DND-41 (cell line): Measurements from ENCODE around the gene WDR7.

Experiments
- ATAC-seq: fragments of 200-7000 bp; cut with Tn5 transposase; 3 replicates; pipeline ENCODE4 v1.9.1; 2021; ENCODE audit warnings: low read depth; ENCODE audit not compliant: insufficient read depth
- DNase-seq: peaks from one replicate; pipeline ENCODE4 v3.0.0-alpha.2; 2020
- H2AFZ ChIP-seq: 2 replicates; pipeline ENCODE4 v1.6.0; 2012; ENCODE audit warnings: low read depth, low read length
- H3K27ac ChIP-seq: 2 replicates; pipeline ENCODE4 v1.5.1; 2012; ENCODE audit warnings: low read length, inconsistent platforms
- H3K27me3 ChIP-seq: fragments of 200-600 bp; sonication (generic); 2 replicates; pipeline ENCODE4 v1.6.0; 2012; ENCODE audit warnings: low read length, mild to moderate bottlenecking, inconsistent platforms; ENCODE audit not compliant: insufficient read depth, poor library complexity
- H3K36me3 ChIP-seq: 2 replicates; pipeline ENCODE4 v1.5.1; 2012; ENCODE audit warnings: low read length, inconsistent platforms; ENCODE audit not compliant: insufficient read depth
- H3K4me1 ChIP-seq: 2 replicates; pipeline ENCODE4 v1.5.1; 2012; ENCODE audit warnings: mild to moderate bottlenecking, low read length; ENCODE audit not compliant: insufficient read depth
- H3K4me2 ChIP-seq: 2 replicates; pipeline ENCODE4 v1.6.0; 2012; ENCODE audit warnings: mild to moderate bottlenecking, moderate library complexity, low read length, inconsistent platforms; ENCODE audit not compliant: insufficient read depth
- H3K4me3 ChIP-seq, 2 experiments: fragments of 200-600 bp in 1 of 2; shearing (Covaris generic) in 1 of 2; 2 replicates each; pipeline ENCODE4 v1.5.1; 2012 to 2016; ENCODE audit warnings: inconsistent platforms in 2 of 2, low read length in 2 of 2, mild to moderate bottlenecking in 2 of 2, low read depth in 1 of 2, moderate library complexity in 1 of 2
- H3K79me2 ChIP-seq: 2 replicates; pipeline ENCODE4 v1.6.0; 2012; ENCODE audit warnings: low read length, inconsistent platforms; ENCODE audit not compliant: insufficient read depth
- H3K9ac ChIP-seq: 2 replicates; pipeline ENCODE4 v1.6.0; 2012; ENCODE audit warnings: low read depth, mild to moderate bottlenecking, inconsistent platforms, low read length, moderate library complexity
- H3K9me3 ChIP-seq: 2 replicates; pipeline ENCODE4 v1.5.1; 2012; ENCODE audit warnings: low read length, moderate library complexity, mild to moderate bottlenecking, inconsistent platforms; ENCODE audit not compliant: insufficient read depth, severe bottlenecking
- H4K20me1 ChIP-seq: 2 replicates; pipeline ENCODE4 v1.6.0; 2012; ENCODE audit warnings: low read length; ENCODE audit not compliant: insufficient read depth
- EZH2 ChIP-seq: IDR thresholded peaks from 3 replicates; pipeline ENCODE4 v1.6.1; 2012; ENCODE audit warnings: borderline replicate concordance, low read depth, mild to moderate bottlenecking, moderate library complexity, low read length, inconsistent platforms; ENCODE audit not compliant: severe bottlenecking
- TF ChIP-seq, protein P1 (sequence below): IDR thresholded peaks from 2 replicates; pipeline ENCODE4 v1.5.1; 2012; ENCODE audit warnings: borderline replicate concordance, low read length, moderate library complexity, mild to moderate bottlenecking; ENCODE audit not compliant: poor library complexity, severe bottlenecking; ENCODE audit errors: extremely low read depth

The WDR7 gene

DNA sequence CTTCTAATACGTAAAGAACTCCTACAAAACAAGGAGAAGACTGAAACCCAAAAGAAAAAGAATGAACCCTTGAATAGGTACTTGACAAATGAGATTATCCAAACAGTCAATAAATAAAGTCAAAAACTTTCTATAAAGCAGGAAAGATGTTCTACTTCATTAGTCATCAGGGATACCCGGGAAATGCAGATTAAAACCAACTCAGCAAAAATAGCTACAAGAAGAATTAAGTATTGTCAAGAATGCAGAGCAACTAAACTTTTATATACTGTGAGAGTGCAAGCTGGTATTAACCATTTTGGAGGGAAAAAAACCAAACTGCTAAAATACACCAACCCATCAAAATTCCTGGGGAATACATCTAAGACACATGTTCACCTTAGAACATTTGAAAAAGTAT, 23.2 kb upstream of the WDR7 start:
- TF ChIP-seq, protein P1, sequence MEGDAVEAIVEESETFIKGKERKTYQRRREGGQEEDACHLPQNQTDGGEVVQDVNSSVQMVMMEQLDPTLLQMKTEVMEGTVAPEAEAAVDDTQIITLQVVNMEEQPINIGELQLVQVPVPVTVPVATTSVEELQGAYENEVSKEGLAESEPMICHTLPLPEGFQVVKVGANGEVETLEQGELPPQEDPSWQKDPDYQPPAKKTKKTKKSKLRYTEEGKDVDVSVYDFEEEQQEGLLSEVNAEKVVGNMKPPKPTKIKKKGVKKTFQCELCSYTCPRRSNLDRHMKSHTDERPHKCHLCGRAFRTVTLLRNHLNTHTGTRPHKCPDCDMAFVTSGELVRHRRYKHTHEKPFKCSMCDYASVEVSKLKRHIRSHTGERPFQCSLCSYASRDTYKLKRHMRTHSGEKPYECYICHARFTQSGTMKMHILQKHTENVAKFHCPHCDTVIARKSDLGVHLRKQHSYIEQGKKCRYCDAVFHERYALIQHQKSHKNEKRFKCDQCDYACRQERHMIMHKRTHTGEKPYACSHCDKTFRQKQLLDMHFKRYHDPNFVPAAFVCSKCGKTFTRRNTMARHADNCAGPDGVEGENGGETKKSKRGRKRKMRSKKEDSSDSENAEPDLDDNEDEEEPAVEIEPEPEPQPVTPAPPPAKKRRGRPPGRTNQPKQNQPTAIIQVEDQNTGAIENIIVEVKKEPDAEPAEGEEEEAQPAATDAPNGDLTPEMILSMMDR, result no peak
- TF ChIP-seq EZH2, result no peak
- Histone ChIP-seq H3K4me3 (no peak overlapping the region), H4K20me1 (peaks cover 66% of the 10 kb centered on the region), H3K27me3 (no peaks in the 10 kb centered on the region), H3K9me3 (no peaks in the 10 kb centered on the region), H3K9ac (no peak overlapping the region), H3K4me2 (no peak overlapping the region), H3K4me1 (peaks cover 3% of the 10 kb centered on the region; the same call in 1 of the 2 replicates), H3K36me3 (peaks cover 46% of the 10 kb centered on the region), H2AFZ (no peak overlapping the region), H3K27ac (no peak overlapping the region), H3K79me2 (peaks cover 93% of the 10 kb centered on the region)
- DNase-seq, result no peak
- ATAC-seq, result no peak

- no peak for TF ChIP-seq EZH2
- TF ChIP-seq, protein P1, result no peak
- no peak overlapping the region for H3K9ac ChIP-seq
- H2AFZ ChIP-seq, result no peak overlapping the region
- peaks cover 100% of the 10 kb centered on the region for H3K79me2 ChIP-seq
- no peak overlapping the region for H3K4me2 ChIP-seq
- H3K4me3 ChIP-seq, result no peak overlapping the region
- no peak overlapping the region for H3K27ac ChIP-seq
- H4K20me1 ChIP-seq, result peaks cover 71% of the 10 kb centered on the region
- ATAC-seq, result no peak
- no peaks in the 10 kb centered on the region for H3K9me3 ChIP-seq
- H3K27me3 ChIP-seq, result no peaks in the 10 kb centered on the region
- no peak for DNase-seq
- H3K36me3 ChIP-seq, result peaks cover 43% of the 10 kb centered on the region
- peaks cover 33% of the 10 kb centered on the region for H3K4me1 ChIP-seq
Measured at GRCh38 chr18:56632070-56633022, 18.8 kb upstream of the WDR7 start.

GRCh38 chr18:56635007-56635406, 16.2 kb upstream of the WDR7 start:
- Histone ChIP-seq H3K4me3 (peak overlapping the region in 1 of 2 experiments; percentile 84; a peak in 1 of 4 replicates), H3K27me3 (no peaks in the 10 kb centered on the region), H3K36me3 (peaks cover 39% of the 10 kb centered on the region), H3K9ac (no peak overlapping the region), H3K9me3 (no peaks in the 10 kb centered on the region), H4K20me1 (peaks cover 53% of the 10 kb centered on the region), H3K79me2 (peaks cover 90% of the 10 kb centered on the region), H3K4me2 (peak overlapping the region; percentile 72; the same call in 1 of the 2 replicates), H3K4me1 (peaks cover 40% of the 10 kb centered on the region), H2AFZ (no peak overlapping the region), H3K27ac (no peak overlapping the region)
- DNase-seq, result no peak
- no peak for TF ChIP-seq EZH2
- TF ChIP-seq, protein P1, result no peak
- no peak for ATAC-seq
